Stimulated activated CD8-positive, alpha-beta memory T cell treated with anti-CD3 and anti-CD28 coated beads, Interleukin-2, amount 100 ng/mL, for 48 hours (primary cell): ENCODE measurements around the gene SERPINA12.
"Not testable (repeated sequence)": the region's sequence is repeated elsewhere in the genome, so short reads cannot be mapped to it uniquely, and the experiment has no call there.

ENCODE experiments used
- DNase-seq, 2 donors: peaks; one replicate each; pipeline ENCODE4 v3.0.0-alpha.2; 2020; ENCODE audit warnings: low read depth in 2 of 2

The SERPINA12 gene

GRCh38 chr14:94536836-94537235 is 27.6 kb upstream of the SERPINA12 start:
- no peak for DNase-seq

GRCh38 chr14:94535506-94535905 is 26.2 kb upstream of the SERPINA12 start:
- DNase-seq, result no peak

GRCh38 chr14:94532447-94532846 is 23.2 kb upstream of the SERPINA12 start:
- DNase-seq, result no peak

GRCh38 chr14:94531187-94531586 is 21.9 kb upstream of the SERPINA12 start:
- DNase-seq, result no peak

GRCh38 chr14:94524093-94524492 is 14.8 kb upstream of the SERPINA12 start:
- no peak for DNase-seq

- no peak for DNase-seq
These were observed 14.0 kb upstream of the SERPINA12 start for GRCh38 chr14:94523265-94523664.

GRCh38 chr14:94522115-94522724 is 13.0 kb upstream of the SERPINA12 start:
- no peak for DNase-seq

GRCh38 chr14:94521375-94522114 is 12.3 kb upstream of the SERPINA12 start:
- no peak for DNase-seq

GRCh38 chr14:94517641-94518257 is 8.5 kb upstream of the SERPINA12 start:
- no peak for DNase-seq

- DNase-seq, result no peak
These were observed 8.0 kb upstream of the SERPINA12 start for GRCh38 chr14:94517248-94517640.

GRCh38 chr14:94515856-94516255 is 6.6 kb upstream of the SERPINA12 start:
- DNase-seq, result no peak

- no peak for DNase-seq
These were observed 6.2 kb upstream of the SERPINA12 start for GRCh38 chr14:94515426-94515825.

GRCh38 chr14:94514351-94514750 is 5.1 kb upstream of the SERPINA12 start:
- no peak for DNase-seq

GRCh38 chr14:94510481-94510880 is 1.2 kb upstream of the SERPINA12 start:
- DNase-seq, result not testable (repeated sequence)

GRCh38 chr14:94505641-94506040 is 3.6 kb downstream of the SERPINA12 start:
- DNase-seq, result no peak

- no peak for DNase-seq
These were observed 4.1 kb downstream of the SERPINA12 start for GRCh38 chr14:94505206-94505605.

- no peak for DNase-seq
These were observed 7.4 kb downstream of the SERPINA12 start for GRCh38 chr14:94501588-94502516.

GRCh38 chr14:94500264-94500663 is 9.0 kb downstream of the SERPINA12 start:
- no peak for DNase-seq

GRCh38 chr14:94499673-94500072 is 9.6 kb downstream of the SERPINA12 start:
- DNase-seq, result no peak

- DNase-seq, result no peak
These were observed 11.1 kb downstream of the SERPINA12 start for GRCh38 chr14:94498215-94498614.

- DNase-seq, result no peak
These were observed 15.2 kb downstream of the SERPINA12 start for GRCh38 chr14:94494085-94494484.

- no peak for DNase-seq
These were observed 17.8 kb downstream of the SERPINA12 start for GRCh38 chr14:94491511-94491910.
